Peyer's patch (tissue), 4 donors: ENCODE data around the gene PNCK.

Experiments used
- POLR2A ChIP-seq, 2 donors: fragments of 450-650 bp; IDR thresholded peaks; one replicate each; pipeline ENCODE4 v1.5.1; 2017; ENCODE audit warnings: antibody characterized with exemption in 2 of 2, mild to moderate bottlenecking in 2 of 2, moderate library complexity in 2 of 2
- TF ChIP-seq, protein P1 (sequence below), 6 experiments: fragments of 450-650 bp in 4 of 6; fragments of 200-600 bp in 2 of 6; sonication (generic) in 1 of 6; IDR thresholded peaks; one replicate each; pipeline ENCODE4 v1.5.1; 2017 to 2019; ENCODE audit warnings: antibody characterized with exemption in 6 of 6, mild to moderate bottlenecking in 3 of 6, moderate library complexity in 1 of 6

DNA sequence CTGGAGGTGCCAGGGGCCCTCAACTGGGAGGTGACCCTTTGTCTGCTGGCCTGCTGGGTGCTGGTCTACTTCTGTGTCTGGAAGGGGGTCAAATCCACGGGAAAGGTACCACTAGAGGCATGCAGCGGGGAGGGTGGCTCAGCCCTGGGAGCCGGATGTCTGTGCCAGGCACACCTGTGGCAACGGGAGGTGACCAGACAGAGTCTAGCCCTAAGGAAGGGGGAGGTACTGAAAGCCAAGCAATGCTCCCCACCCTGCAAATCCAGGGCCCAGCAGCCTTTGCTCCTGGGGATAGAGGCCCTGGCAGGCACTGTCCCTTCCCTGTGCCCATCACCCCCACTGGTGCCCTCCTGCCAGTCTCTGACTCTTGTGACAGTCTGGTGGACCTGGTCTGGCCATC lies 18.4 kb upstream of the PNCK start:
- TF ChIP-seq, protein P1, sequence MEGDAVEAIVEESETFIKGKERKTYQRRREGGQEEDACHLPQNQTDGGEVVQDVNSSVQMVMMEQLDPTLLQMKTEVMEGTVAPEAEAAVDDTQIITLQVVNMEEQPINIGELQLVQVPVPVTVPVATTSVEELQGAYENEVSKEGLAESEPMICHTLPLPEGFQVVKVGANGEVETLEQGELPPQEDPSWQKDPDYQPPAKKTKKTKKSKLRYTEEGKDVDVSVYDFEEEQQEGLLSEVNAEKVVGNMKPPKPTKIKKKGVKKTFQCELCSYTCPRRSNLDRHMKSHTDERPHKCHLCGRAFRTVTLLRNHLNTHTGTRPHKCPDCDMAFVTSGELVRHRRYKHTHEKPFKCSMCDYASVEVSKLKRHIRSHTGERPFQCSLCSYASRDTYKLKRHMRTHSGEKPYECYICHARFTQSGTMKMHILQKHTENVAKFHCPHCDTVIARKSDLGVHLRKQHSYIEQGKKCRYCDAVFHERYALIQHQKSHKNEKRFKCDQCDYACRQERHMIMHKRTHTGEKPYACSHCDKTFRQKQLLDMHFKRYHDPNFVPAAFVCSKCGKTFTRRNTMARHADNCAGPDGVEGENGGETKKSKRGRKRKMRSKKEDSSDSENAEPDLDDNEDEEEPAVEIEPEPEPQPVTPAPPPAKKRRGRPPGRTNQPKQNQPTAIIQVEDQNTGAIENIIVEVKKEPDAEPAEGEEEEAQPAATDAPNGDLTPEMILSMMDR (IDR thresholded peaks at IDR 0.05): no peak
- no peak for TF ChIP-seq POLR2A (IDR thresholded peaks at IDR 0.05)
